ENCODE data around the gene PIGW. TPM values are rescaled to one million over a fixed set of nuclear protein-coding genes. Genes with fewer than 3 reads are reported as not detected.

PIGW gene
- total RNA-seq, 1 experiment from 2014 or later = 9.7 TPM

DNA sequence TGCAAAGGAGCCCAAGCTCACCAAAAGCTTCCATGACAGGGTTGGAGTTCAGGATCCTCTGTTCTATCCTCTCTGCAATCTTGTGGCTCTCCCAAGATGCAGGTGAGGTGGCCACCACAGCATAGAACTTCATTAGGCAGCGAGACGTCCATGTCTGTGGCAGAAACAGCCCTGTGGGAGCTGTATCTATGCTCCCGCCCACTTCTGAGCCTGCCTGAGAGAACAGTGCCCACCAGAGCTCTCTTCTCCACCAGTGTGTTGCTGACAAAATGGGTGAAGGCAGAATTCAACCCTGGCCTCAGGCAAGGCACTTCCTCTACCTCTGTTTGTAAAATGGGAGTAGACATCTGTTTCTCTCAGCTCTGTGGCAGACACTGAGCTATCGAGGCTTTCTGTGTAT, 18.9 kb upstream of the PIGW start:
- Histone ChIP-seq H3K36me3 (peaks cover 70% of the 10 kb centered on the region), H3K27me3 (replicated peaks) (no peaks in the 10 kb centered on the region), H3K4me1 (replicated peaks) (no peaks in the 10 kb centered on the region), H3K27ac (no peak overlapping the region), H3K9me3 (replicated peaks) (no peaks in the 10 kb centered on the region), H3K4me3 (no peak overlapping the region)
- DNase-seq (ENCODE audit: low read depth in 1 of 2, low spot score in 2 of 2) = no peak

DNA sequence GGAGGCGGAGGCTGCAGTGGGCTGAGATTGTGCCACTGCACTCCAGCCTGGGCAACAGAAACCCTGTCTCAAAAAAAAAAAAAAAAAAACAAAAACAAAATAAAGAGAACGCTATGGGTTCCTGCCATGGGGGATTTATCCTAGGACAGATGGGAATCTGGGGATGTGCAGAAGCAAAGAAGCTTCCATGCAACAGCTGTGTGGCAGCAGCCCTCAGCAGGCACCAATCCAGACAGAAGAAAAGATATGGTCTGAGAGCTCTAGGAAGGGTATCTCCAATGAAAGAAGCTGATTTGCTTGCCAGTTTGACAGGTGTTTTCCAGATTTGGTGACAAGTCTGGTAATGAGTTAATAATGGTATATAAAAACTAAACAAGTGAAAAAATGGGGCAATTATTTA, 11.7 kb upstream of the PIGW start:
- no peaks in the 10 kb centered on the region for H3K9me3 ChIP-seq (replicated peaks)
- no peak for DNase-seq (ENCODE audit: low read depth in 1 of 2, low spot score in 2 of 2)
- H3K36me3 ChIP-seq = peaks cover 68% of the 10 kb centered on the region
- H3K4me3 ChIP-seq = no peak overlapping the region
- no peaks in the 10 kb centered on the region for H3K27me3 ChIP-seq (replicated peaks)
- H3K27ac ChIP-seq = no peak overlapping the region
- H3K4me1 ChIP-seq (replicated peaks) = no peaks in the 10 kb centered on the region

DNA sequence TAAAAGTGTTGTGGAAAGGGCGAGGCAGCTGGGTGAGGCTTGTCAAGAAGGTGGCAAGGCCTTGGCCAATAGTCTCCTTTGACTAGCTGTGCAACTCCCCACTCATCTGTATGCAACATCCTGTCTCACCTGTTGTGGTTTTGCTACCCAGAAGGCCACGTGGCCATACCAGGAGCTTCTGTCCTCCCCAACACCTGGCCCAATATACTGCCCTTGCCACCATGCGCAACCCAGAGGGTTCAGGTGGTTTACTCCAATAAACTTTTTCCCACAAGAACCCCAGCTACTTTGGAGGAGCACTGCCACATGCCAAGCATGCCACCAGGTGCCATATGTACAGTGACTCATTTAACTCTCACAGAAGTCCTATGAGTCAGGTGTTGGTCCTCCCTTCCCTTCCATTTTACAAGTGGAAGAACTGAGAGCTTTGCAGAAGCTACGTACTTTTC, 10.3 kb upstream of the PIGW start:
- Histone ChIP-seq H3K36me3 (peaks cover 79% of the 10 kb centered on the region), H3K4me1 (replicated peaks) (peaks cover 10% of the 10 kb centered on the region), H3K9me3 (replicated peaks) (no peaks in the 10 kb centered on the region), H3K27ac (no peak overlapping the region), H3K4me3 (no peak overlapping the region), H3K27me3 (replicated peaks) (no peaks in the 10 kb centered on the region)
- no peak for DNase-seq (ENCODE audit: low read depth in 1 of 2, low spot score in 2 of 2)

DNA sequence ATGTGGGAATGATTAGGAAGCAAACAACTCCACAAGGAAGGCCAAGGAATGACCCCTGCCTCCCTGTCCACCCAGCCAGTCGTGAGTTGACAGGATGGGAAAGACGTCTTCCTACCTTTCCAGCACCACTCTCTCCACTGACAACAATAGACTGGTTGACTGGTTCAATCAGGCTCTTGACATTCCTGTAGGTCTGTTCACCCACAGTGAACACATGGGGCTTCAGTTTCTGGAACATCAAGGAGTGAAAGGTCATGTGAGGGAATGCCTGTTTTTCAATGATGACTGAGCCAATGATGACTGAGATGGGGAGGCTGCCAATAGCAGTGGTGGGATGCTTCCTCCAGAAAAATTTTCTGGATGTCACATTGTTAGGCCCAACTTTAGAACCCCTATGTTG, 9.7 kb upstream of the PIGW start:
- no peak overlapping the region for H3K4me3 ChIP-seq
- peaks cover 78% of the 10 kb centered on the region for H3K36me3 ChIP-seq
- H3K9me3 ChIP-seq (replicated peaks) = no peaks in the 10 kb centered on the region
- peaks cover 11% of the 10 kb centered on the region for H3K4me1 ChIP-seq (replicated peaks)
- H3K27ac ChIP-seq = no peak overlapping the region
- H3K27me3 ChIP-seq (replicated peaks) = no peaks in the 10 kb centered on the region
- no peak for DNase-seq (ENCODE audit: low read depth in 1 of 2, low spot score in 2 of 2)

DNA sequence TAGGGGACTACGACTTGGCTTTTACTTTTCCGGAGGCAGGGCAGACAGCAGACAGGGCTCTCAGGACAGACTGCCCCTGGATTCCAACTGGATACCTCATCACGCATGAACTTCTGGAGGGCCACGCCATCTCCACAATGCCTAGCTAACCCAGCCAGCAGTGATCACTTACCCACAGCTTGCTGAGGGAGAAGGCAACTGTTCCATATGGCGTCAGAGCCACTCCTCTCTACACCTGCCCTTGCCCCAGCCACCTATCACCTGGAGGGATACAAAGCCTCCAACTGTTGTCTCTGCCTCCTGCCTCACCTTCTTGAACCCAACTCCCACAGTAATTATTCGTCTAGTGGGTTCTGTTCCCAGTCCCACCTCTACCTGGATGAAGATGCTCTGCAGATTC, 8.9 kb upstream of the PIGW start:
- Histone ChIP-seq H3K4me1 (replicated peaks) (peaks cover 11% of the 10 kb centered on the region), H3K27me3 (replicated peaks) (no peaks in the 10 kb centered on the region), H3K27ac (no peak overlapping the region), H3K4me3 (no peak overlapping the region), H3K9me3 (replicated peaks) (no peaks in the 10 kb centered on the region), H3K36me3 (peaks cover 74% of the 10 kb centered on the region)
- DNase-seq (ENCODE audit: low read depth in 1 of 2, low spot score in 2 of 2) = no peak

DNA sequence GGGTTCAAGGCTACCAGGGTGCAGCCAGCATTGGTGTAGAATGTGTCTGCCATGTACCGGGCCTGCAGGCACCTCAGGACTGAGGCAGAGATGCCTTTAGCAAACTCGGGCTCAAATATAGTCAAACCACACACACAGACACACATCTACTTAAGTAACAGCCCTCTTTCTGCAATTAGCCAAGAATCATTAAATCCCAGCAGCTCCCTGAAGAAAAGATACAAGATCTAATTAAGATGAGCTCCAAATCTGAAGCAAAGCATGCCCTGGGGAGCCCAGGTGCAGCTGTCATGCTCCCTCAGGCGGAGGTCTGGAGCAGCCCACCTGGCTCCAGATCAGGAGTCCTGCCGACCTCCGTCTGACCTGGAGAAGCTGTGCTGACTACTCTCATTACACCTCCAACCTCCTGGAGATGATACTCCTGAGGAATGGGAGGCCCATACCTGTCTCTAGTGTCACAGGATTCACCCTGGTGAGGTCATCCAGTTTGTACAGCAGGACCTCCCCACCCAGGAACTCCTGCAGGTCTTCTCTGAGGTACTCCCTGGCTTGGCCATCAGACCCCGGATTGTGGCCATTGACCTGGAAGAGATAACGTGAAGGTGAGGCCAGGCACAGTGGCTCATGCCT, 7.1 kb upstream of the PIGW start:
- no peak for DNase-seq (ENCODE audit: low read depth in 1 of 2, low spot score in 2 of 2)
- Histone ChIP-seq H3K4me3 (no peak overlapping the region), H3K4me1 (replicated peaks) (peaks cover 11% of the 10 kb centered on the region), H3K9me3 (replicated peaks) (no peaks in the 10 kb centered on the region), H3K27me3 (replicated peaks) (no peaks in the 10 kb centered on the region), H3K27ac (no peak overlapping the region), H3K36me3 (peaks cover 80% of the 10 kb centered on the region)

DNA sequence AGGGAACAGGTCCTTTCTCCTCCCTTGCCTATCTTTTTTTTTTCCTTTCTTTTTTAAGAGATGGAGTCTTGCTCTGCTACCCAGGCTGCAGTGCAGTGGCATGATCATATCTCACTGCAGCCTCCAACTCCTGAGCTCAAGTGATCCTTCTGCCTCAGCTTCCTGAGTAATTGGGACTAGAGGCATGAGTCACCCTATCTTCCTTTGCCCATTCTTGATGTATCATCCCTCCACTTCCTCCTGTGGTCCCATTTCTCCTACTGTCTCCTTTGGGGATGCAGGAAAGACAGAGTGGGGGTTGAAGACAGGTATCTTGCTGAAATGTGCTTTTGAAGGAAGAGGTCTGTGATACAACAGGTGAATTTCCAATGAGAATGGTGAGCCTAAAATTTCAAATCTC, 5.7 kb upstream of the PIGW start:
- H3K9me3 ChIP-seq (replicated peaks) = no peaks in the 10 kb centered on the region
- no peak overlapping the region for H3K27ac ChIP-seq
- peaks cover 15% of the 10 kb centered on the region for H3K4me1 ChIP-seq (replicated peaks)
- DNase-seq (ENCODE audit: low read depth in 1 of 2, low spot score in 2 of 2) = peak in 1 of 2 experiments; percentile 12
- H3K4me3 ChIP-seq = no peak overlapping the region
- peaks cover 85% of the 10 kb centered on the region for H3K36me3 ChIP-seq
- no peaks in the 10 kb centered on the region for H3K27me3 ChIP-seq (replicated peaks)

DNA sequence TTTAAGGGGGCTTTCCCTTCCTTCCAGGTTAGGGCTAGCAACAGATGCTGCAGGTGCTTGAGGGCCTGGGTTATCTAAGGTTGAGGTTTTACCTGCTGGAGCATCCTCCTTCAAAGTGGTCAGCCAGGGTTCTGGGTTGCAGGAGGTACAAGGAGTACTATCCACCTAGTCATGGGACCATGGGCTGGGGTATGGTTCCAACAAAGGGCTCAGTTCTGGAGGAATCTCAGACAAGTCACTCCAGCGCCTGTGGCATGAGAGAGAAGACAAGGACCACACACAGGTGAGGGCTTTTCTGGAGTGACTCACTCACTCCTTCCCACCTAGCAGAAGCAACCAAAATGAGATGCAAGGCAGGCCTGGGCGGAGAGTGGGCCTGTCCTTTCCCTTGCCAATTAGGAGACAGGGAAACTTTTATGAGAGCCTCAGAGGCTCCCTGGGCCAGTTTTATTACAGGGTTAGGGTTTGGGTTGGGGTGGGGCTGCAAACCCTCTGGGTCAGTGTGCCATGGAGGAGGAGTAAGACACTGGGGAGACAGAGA, 2.3 kb upstream of the PIGW start:
- Histone ChIP-seq H3K36me3 (peaks cover 78% of the 10 kb centered on the region), H3K27ac (no peak overlapping the region), H3K27me3 (replicated peaks) (no peaks in the 10 kb centered on the region), H3K4me3 (no peak overlapping the region), H3K4me1 (replicated peaks) (peaks cover 25% of the 10 kb centered on the region), H3K9me3 (replicated peaks) (no peaks in the 10 kb centered on the region; the same call in 1 of the 2 replicates)
- DNase-seq (ENCODE audit: low read depth in 1 of 2, low spot score in 2 of 2) = no peak

DNA sequence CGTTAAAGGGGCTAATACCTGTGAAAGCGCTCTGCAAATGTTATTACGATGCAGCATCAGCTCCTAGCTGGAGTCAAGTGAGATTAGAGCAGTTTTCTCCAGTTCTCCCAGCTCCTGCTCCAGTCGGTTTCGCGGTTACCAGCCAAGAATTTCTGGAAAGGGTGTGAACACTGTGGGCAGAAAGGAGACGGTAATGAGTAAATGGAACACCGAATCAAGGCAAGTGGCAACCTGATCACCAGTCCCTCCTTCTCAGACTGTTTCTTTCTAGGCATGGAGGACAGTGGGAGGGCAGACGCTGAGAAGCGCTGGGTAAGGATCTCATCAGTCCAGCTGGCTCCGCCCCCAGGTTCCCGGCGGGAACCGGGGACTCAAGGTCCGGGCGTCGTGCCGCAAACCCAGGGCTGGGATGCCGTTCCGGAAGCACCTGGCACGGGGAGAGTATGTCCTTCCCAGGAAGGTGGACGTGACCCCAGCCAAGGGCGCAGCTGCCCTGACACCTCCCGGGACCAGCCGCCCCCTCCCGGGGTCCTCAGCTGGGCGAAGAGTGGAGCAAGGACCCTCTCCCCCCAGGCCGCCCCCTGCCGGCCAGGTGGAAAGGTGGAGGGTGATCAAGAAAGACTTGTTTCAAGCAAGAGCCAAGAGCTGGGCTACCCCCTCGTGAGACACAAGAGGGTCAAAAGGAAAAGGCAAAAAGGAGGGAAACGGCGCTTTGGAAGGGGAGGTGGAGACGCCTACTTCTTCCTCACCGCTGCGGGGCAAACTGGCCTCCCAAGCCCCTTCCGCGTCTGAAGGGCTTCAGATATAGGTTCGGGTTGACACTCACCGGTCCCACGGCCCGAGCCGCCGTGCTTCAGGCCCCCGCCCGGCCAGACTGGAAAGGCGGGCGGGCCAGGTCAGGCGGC, 600 bp upstream of the PIGW start:
- no peaks in the 10 kb centered on the region; the same call in 1 of the 2 replicates for H3K9me3 ChIP-seq (replicated peaks)
- H3K4me3 ChIP-seq = peak overlapping the region; percentile 68
- peaks cover 18% of the 10 kb centered on the region for H3K4me1 ChIP-seq (replicated peaks)
- H3K27ac ChIP-seq = peak overlapping the region; percentile 91
- DNase-seq (ENCODE audit: low read depth in 1 of 2, low spot score in 2 of 2) = peak; percentile 52 to 58
- H3K36me3 ChIP-seq = peaks cover 77% of the 10 kb centered on the region
- H3K27me3 ChIP-seq (replicated peaks) = no peaks in the 10 kb centered on the region

DNA sequence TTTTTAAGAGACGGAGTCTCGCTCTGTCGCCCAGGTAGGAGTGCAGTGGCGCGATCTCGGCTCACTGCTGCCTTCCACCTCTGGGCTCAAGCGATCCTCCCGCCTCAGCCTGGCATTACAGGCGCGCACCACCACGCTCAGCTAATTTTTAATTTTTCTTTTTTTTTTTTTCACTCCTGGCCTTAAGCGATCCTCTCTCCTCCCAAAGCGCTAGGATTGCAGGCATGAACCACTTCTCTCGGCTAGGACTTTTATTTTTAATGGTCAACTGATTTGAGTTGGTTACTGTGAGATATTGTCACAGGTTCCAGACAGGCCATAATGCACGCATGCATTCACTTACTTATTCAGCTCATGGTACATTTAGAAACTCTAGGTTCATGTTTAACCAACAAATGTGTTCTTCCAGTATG, 888 bp downstream of the PIGW start:
- DNase-seq (ENCODE audit: low read depth in 1 of 2, low spot score in 2 of 2) = no peak
- no peaks in the 10 kb centered on the region for H3K27me3 ChIP-seq (replicated peaks)
- H3K4me3 ChIP-seq = peak overlapping the region; percentile 68
- peaks cover 14% of the 10 kb centered on the region for H3K4me1 ChIP-seq (replicated peaks)
- peak overlapping the region; percentile 91 for H3K27ac ChIP-seq
- H3K9me3 ChIP-seq (replicated peaks) = no peaks in the 10 kb centered on the region; the same call in 1 of the 2 replicates
- H3K36me3 ChIP-seq = peaks cover 72% of the 10 kb centered on the region

DNA sequence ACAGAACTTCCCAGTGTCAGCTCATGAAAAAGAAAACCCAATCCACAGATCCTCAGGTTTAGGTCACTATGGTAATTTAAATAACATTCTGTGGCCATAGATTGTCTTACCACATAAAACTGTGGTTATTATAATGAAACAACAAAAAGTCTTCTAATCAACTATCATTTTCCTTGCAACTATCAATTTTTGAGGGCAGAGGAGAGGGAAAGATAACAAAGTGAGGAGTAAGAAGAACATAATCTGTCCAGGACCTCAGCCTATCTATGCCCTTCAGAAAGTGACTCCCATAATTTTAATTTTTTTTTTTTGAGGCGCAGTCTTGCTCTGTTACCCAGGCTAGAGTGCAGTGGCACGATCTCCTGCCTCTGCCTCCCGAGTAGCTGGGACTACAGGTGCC, 5.9 kb downstream of the PIGW start:
- no peak for DNase-seq (ENCODE audit: low read depth in 1 of 2, low spot score in 2 of 2)
- peaks cover 45% of the 10 kb centered on the region for H3K36me3 ChIP-seq
- no peaks in the 10 kb centered on the region; the same call in 1 of the 2 replicates for H3K9me3 ChIP-seq (replicated peaks)
- H3K27ac ChIP-seq = no peak overlapping the region
- H3K27me3 ChIP-seq (replicated peaks) = no peaks in the 10 kb centered on the region
- H3K4me3 ChIP-seq = no peak overlapping the region
- H3K4me1 ChIP-seq (replicated peaks) = peaks cover 11% of the 10 kb centered on the region; the same call in 1 of the 2 replicates

DNA sequence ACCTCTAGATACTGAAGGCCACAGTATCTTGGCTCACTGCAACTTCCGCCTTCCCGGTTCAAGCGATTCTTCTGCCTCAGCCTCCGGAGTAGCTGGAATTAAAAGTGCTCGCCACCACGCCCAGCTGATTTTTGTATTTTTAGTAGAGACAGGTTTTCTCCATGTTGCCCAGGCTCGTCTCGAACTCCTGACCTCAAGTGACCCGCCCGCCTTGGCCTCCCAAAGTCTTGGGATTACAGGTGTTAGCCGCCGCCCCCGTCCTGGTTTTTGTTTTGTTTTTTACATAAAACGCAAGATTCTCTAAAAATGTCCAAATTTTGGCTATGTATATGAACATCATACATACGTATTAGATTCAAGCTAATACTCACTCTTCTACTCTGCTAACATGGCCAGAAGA, 8.0 kb downstream of the PIGW start:
- no peaks in the 10 kb centered on the region for H3K9me3 ChIP-seq (replicated peaks)
- peaks cover 47% of the 10 kb centered on the region for H3K36me3 ChIP-seq
- no peak overlapping the region for H3K4me3 ChIP-seq

DNA sequence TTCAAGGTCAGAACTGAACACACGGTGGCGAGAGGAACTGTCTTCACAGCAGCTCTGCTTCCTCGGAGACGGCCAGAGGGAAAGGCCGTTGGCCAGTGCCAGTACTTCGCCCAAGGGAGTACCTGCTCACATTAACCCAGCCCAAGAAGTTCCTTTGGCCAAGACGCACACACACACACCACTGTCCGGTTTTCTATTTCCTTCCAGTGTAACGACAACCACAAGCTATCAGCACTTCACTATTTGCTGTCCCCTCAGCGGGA, 9.2 kb downstream of the PIGW start:
- Histone ChIP-seq H3K4me1 (replicated peaks) (peaks cover 14% of the 10 kb centered on the region; the same call in 1 of the 2 replicates), H3K27me3 (replicated peaks) (no peaks in the 10 kb centered on the region), H3K36me3 (peaks cover 41% of the 10 kb centered on the region), H3K27ac (peak overlapping the region; percentile 95), H3K4me3 (peak overlapping the region; percentile 69), H3K9me3 (replicated peaks) (no peaks in the 10 kb centered on the region)
- DNase-seq (ENCODE audit: low read depth in 1 of 2, low spot score in 2 of 2) = peak in 1 of 2 experiments; percentile 52

More for the DNA sequence above, 8.0 kb downstream of the PIGW start:
- Histone ChIP-seq H3K27ac (no peak overlapping the region), H3K27me3 (replicated peaks) (no peaks in the 10 kb centered on the region), H3K4me1 (replicated peaks) (peaks cover 11% of the 10 kb centered on the region; the same call in 1 of the 2 replicates)
- DNase-seq (ENCODE audit: low read depth in 1 of 2, low spot score in 2 of 2) = no peak

Measured in SJSA1 (cell line).